NCI-H510A (cell line): ENCODE measurements around the gene ZNRF2.

Experiments used
- DNase-seq: peaks from one replicate; lab custom pipeline; 2025; lab: John Stamatoyannopoulos, UW

ZNRF2 gene

DNA sequence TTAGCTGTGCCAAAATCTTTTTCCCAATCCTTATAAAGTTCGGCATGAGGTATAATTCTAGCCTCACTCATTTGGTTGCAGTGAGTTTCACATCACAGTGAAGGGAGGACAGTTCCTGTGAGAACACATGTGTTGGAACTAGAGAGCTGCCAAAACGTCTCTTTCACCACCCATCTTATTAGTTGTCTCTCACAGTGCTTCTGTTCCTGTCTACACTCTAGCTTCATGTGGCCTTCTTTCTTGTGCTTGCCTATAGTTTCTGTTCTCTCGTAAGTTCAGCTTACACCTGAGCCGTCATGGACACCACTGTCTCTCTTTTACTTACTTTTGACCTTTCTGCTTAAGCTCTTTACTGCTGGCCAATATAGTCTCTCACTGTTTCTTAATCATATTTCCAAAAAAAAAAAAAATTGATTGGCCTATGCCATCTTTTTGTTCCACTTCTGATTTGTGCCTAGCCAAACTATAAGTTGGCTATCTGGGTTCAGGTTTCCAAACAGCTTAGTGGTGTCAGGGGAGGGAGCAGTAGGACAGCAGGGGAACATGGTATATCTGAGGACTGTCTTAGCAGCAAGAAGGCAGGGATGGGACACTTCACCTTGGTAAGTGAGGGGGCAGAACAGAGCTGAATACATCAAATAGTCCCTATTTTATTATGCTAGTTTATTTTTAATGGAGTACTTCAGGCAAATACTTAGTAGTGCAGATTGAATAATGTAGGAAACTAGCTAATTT lies 38.0 kb downstream of the ZNRF2 start:
- no peak for DNase-seq

DNA sequence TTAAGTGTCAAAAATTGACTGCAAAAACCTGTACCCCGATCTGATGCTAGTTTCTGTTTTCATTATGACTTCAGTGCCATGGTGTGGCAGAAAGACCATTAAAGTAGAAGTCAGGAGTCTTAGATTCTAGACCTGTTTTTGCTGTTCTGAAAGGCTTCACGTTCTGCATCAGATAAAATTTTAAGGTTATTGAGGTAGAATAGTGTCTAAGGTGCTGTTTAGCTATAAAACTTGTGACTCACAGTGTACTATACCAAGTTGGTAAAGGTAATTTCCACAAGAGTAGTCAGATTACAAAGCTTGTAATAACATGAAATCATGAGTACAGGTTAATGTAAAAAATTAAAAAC lies 38.6 kb downstream of the ZNRF2 start:
- no peak for DNase-seq

- no peak for DNase-seq
Observed at GRCh38 chr7:30327813-30328212, 43.4 kb downstream of the ZNRF2 start.

- DNase-seq, result no peak
Observed at GRCh38 chr7:30328381-30328780, 44.0 kb downstream of the ZNRF2 start.

DNA sequence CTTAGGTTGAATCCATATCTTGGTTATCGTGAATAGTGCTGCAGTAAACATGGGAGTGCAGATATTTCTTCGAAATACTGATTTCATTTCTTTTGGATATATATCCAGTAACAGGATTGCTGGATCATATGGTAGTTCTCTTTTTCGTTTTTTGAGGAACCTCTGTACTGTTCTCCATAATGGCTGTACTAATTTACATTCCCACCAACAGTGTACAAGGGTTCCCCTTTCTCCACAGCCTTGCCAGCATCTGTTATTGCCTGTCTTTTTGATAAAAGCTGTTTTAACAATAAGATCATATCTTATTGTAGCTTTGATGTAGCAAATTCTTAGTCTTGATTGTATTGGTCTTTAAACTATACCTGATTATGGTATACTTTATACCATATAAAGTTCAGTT lies 45.3 kb downstream of the ZNRF2 start:
- no peak for DNase-seq

- DNase-seq, result no peak
Observed at GRCh38 chr7:30330134-30331111, 46.0 kb downstream of the ZNRF2 start.

DNA sequence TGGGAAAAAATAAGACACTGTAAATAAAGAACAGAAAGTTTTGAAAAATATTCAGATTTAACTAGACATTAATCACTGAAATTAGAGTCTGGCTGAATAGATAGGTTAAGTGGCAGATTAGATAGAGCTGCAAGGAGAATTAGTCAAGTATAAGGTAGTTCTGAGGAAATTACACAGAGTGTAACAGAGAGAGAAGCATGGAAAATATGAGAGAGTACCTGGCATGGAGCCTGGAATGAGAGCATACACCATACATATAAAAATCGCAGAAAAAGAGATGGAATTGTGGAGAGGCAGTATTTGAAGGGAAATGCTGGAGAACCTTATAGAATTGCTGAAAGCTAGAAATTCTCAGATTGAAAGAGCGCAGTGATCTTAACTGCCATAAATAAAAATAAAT lies 46.9 kb downstream of the ZNRF2 start:
- no peak for DNase-seq

GRCh38 chr7:30332549-30332948 lies 48.2 kb downstream of the ZNRF2 start:
- DNase-seq, result no peak

GRCh38 chr7:30335763-30336487 lies 51.5 kb downstream of the ZNRF2 start:
- no peak for DNase-seq

DNA sequence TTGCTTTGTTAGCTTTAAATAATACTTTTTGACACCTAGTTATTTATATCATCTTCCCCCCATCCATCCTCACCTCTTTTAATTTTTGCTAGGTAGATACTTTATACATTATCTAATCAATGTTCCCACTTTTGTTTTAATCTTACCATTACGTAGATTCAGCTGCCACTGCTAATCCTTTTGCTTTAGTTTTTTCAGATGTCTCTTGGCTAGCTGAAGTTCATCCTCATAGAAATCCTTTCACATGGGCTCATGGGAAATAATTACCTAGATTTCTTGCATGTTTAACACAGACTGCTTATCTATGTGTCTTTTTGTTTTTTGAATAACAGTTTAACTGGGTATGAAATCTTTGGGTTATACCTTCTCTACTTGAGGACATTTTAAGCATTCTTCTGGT lies 60.1 kb downstream of the ZNRF2 start:
- DNase-seq, result no peak

DNA sequence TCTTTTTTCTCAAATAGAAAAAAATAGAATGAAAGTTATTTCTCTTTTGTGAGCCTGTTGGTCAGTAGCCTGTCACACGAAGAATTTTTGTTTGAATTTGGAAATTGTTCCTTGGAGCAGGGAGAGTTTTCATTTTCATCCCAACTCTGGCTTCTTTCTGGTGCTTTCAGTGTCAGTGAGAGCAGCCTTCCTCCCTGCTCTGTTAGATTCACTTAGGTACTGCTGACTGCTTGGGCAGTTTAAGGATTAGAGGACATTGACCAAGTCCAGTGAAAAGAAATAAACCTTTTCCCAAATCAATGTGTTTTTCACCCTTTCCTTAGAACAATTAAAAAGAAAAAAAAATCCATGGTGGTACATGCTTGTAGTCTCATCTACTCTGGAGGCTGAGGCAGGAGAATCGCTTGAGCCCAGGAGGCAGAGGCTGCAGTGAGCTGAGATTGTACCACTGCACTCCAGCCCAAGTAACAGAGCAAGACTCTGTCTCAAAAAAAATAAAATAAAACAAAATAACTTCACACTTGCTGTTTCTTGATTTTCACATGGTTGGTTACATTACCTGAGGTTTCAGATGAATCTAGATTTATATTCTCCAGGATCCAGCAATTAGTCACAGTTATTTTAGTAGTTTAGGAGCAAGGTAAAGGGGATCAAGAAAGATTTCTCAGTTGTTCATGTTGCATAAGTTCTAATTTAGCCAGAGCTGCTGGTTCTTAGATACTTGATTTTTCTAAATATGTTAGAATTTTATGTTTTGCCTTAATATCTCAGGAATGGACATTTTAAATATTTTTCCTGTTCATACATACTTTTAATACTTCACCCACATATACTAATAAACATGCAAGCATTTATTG lies 63.1 kb downstream of the ZNRF2 start:
- DNase-seq, result no peak

- DNase-seq, result no peak
Observed at GRCh38 chr7:30348083-30348560, 63.7 kb downstream of the ZNRF2 start.

GRCh38 chr7:30349170-30349569 lies 64.8 kb downstream of the ZNRF2 start:
- DNase-seq, result no peak

- DNase-seq, result no peak
Observed at GRCh38 chr7:30349816-30350215, 65.4 kb downstream of the ZNRF2 start.

DNA sequence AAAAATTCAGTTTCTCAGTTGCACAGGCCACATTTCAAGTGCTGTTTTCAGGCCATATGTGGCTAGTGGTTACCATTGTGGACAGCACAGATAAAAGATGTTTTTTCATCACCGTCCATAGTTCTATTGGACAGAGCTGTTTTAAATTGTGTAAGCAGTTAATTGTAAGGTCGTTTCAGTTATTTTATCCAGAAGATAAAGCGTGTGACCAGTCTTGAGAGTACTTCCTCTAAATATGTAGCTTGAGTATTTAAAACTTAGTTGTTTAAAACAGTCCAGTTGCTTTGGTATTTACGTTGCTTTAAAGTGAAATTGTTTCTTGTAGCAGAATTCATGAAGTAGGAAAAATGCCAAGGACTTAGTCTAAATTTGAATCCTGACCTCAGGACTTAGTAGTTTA lies 66.9 kb downstream of the ZNRF2 start:
- DNase-seq, result no peak

- DNase-seq, result no peak
Observed at GRCh38 chr7:30351724-30352123, 67.3 kb downstream of the ZNRF2 start.

- no peak for DNase-seq
Observed at GRCh38 chr7:30352169-30352568, 67.8 kb downstream of the ZNRF2 start.

- no peak for DNase-seq
Observed at GRCh38 chr7:30353532-30353931, 69.1 kb downstream of the ZNRF2 start.

DNA sequence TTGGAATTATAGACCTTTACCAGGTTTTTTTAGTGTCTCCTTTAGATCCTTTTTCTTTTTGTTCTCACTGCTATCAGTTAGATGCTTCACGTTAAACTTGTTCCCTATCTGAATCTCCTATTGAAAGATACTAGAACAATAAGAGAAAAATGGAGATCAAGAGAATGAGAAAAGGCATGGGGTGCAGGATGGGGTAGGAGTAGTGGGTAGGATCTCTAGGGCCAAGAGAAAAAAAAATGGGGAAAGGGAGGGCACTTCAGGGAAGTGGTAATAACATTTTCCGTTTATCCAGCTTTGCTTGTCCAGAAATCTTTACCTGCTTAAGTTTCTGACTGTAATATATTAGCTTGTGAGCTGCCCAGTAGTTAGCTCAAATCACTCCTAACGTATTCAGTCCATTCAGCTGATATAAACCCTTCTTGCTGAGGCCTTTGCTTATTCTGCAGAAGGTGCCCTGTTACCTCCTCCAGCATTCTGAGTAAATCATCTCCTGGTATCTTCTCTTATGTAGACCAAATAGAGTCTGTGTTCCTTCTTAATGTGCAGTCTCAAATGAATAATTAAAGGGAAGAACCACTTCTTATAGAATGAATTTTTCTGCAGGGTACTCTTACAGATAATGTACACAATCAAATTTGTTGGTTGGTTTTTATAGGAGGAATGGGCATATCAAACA lies 69.7 kb downstream of the ZNRF2 start:
- no peak for DNase-seq

DNA sequence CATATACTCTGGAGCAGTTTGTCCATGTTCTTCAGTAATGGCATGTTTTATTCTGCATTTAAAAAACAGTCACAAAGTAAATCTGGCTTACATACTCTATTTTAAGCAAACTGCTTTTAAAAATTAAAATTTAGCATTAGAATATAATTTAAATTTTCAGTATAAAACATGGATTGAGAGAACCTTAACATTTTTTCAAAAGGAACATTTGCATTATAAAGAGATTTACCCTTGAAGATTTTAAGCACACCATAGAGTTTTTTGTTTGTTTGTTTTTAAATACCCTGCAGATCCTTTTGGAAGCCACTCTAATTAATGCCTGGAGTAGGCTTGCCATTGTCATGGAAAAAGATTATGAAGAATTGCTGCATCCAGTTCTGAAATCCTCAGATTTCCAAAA lies 70.4 kb downstream of the ZNRF2 start:
- no peak for DNase-seq

DNA sequence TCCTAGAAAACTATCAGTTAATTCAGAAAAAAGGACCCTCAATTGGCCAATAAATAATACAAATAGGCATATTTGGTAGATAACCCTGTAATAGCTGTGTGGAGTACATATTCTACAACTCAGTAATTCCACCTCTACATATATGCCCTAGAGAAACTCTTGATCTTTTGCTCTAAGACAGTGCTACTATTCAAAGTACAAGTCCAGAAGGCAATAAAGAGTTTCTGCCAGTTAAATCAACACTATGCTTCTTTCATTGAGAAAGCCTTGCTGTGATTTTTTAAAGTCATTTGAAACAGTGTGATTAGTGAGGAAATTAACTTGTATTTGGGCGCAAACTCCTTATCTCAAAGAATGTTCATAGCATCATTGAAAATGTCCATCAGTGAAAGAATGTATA lies 75.6 kb downstream of the ZNRF2 start:
- no peak for DNase-seq
